ENCODE results near the gene HEPACAM.

DNA sequence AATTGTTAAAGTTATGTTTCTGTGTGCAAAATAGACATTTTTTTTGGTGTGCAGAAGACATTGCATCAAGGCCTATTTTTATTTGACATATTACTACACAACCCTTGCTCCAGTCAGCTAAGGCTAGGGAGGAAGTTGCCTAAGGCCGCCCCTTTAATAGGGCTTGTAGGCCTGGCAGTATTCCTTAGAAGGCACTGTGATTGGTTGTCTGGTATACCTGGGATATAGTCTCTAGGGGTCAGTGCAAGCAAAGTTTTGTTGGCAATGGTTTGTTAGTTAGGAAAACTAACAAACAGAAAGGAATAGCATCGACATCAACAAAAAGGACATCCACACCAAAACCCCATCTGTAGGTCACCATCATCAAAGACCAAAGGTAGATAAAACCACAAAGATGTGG lies 35.1 kb upstream of the HEPACAM start:
- TF ChIP-seq, protein P1, sequence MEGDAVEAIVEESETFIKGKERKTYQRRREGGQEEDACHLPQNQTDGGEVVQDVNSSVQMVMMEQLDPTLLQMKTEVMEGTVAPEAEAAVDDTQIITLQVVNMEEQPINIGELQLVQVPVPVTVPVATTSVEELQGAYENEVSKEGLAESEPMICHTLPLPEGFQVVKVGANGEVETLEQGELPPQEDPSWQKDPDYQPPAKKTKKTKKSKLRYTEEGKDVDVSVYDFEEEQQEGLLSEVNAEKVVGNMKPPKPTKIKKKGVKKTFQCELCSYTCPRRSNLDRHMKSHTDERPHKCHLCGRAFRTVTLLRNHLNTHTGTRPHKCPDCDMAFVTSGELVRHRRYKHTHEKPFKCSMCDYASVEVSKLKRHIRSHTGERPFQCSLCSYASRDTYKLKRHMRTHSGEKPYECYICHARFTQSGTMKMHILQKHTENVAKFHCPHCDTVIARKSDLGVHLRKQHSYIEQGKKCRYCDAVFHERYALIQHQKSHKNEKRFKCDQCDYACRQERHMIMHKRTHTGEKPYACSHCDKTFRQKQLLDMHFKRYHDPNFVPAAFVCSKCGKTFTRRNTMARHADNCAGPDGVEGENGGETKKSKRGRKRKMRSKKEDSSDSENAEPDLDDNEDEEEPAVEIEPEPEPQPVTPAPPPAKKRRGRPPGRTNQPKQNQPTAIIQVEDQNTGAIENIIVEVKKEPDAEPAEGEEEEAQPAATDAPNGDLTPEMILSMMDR (IDR thresholded peaks at IDR 0.05) = no peak
- no peak for TF ChIP-seq POLR2A (IDR thresholded peaks at IDR 0.05)

All from body of pancreas (tissue), 4 donors.